Skeletal muscle cell (primary cell): Measurements from ENCODE around the gene SLC30A7.
A peak's percentile ranks its signal among the peaks of the same experiment; 100 is the strongest.
"Not testable (repeated sequence)": the region's sequence is repeated elsewhere in the genome, so short reads cannot be mapped to it uniquely, and the experiment has no call there.

ENCODE experiments used
- DNase-seq: peaks from one replicate; pipeline ENCODE4 v3.0.0-alpha.2; 2010; ENCODE audit warnings: low read depth
- H3K4me3 ChIP-seq: 2 replicates; pipeline ENCODE4 v1.5.1; 2011; ENCODE audit warnings: low read depth, mild to moderate bottlenecking, control low read depth, low read length, moderate library complexity

SLC30A7 gene

GRCh38 chr1:100930494-100930893, 34.6 kb downstream of the SLC30A7 start:
- DNase-seq, result no peak
- no peak overlapping the region for H3K4me3 ChIP-seq

GRCh38 chr1:100931716-100932115, 35.8 kb downstream of the SLC30A7 start:
- DNase-seq, result no peak
- no peak overlapping the region for H3K4me3 ChIP-seq

GRCh38 chr1:100933555-100933954, 37.7 kb downstream of the SLC30A7 start:
- not testable (repeated sequence) for H3K4me3 ChIP-seq, DNase-seq

- no peak for DNase-seq
- H3K4me3 ChIP-seq, result no peak overlapping the region
Measured at GRCh38 chr1:100936194-100936967, 40.5 kb downstream of the SLC30A7 start.

- no peak for DNase-seq
Measured at GRCh38 chr1:100941098-100941527, 45.2 kb downstream of the SLC30A7 start.

GRCh38 chr1:100941580-100942216, 45.8 kb downstream of the SLC30A7 start:
- DNase-seq, result no peak
- no peak overlapping the region for H3K4me3 ChIP-seq

More at GRCh38 chr1:100941098-100941527, 45.2 kb downstream of the SLC30A7 start:
- no peak overlapping the region for H3K4me3 ChIP-seq

- DNase-seq, result no peak
- no peak overlapping the region for H3K4me3 ChIP-seq
Measured at GRCh38 chr1:100942304-100943046, 46.6 kb downstream of the SLC30A7 start.

GRCh38 chr1:100943533-100943932, 47.6 kb downstream of the SLC30A7 start:
- DNase-seq, result no peak
- no peak overlapping the region for H3K4me3 ChIP-seq

GRCh38 chr1:100946064-100946463, 50.2 kb downstream of the SLC30A7 start:
- DNase-seq, H3K4me3 ChIP-seq: not testable (repeated sequence)

- not testable (repeated sequence) for H3K4me3 ChIP-seq, DNase-seq
Measured at GRCh38 chr1:100947816-100948215, 51.9 kb downstream of the SLC30A7 start.

GRCh38 chr1:100948721-100949405, 53.0 kb downstream of the SLC30A7 start:
- not testable (repeated sequence) for DNase-seq, H3K4me3 ChIP-seq

GRCh38 chr1:100949515-100950158, 53.7 kb downstream of the SLC30A7 start:
- H3K4me3 ChIP-seq, result not testable (repeated sequence)

GRCh38 chr1:100950337-100950736, 54.4 kb downstream of the SLC30A7 start:
- no peak overlapping the region for H3K4me3 ChIP-seq
- no peak for DNase-seq

More at GRCh38 chr1:100949515-100950158, 53.7 kb downstream of the SLC30A7 start:
- DNase-seq, result not testable (repeated sequence)

- H3K4me3 ChIP-seq, result no peak overlapping the region
Measured at GRCh38 chr1:100950781-100951180, 54.9 kb downstream of the SLC30A7 start.

GRCh38 chr1:100952104-100952745, 56.3 kb downstream of the SLC30A7 start:
- H3K4me3 ChIP-seq, result no peak overlapping the region
- no peak for DNase-seq

More at GRCh38 chr1:100950781-100951180, 54.9 kb downstream of the SLC30A7 start:
- DNase-seq, result peak; percentile 69

- H3K4me3 ChIP-seq, DNase-seq: not testable (repeated sequence)
Measured at GRCh38 chr1:100952970-100953369, 57.1 kb downstream of the SLC30A7 start.

- DNase-seq, result no peak
- no peak overlapping the region for H3K4me3 ChIP-seq
Measured at GRCh38 chr1:100953960-100954730, 58.3 kb downstream of the SLC30A7 start.

- peak; percentile 56 for DNase-seq
- no peak overlapping the region for H3K4me3 ChIP-seq
Measured at GRCh38 chr1:100955322-100955721, 59.4 kb downstream of the SLC30A7 start.
